K562 (cell line): ENCODE data around the gene SLC25A21. TPM values are rescaled to one million over a fixed set of nuclear protein-coding genes. Genes with fewer than 3 reads are reported as not detected.

Source experiments
- ATAC-seq: fragments of 200-7000 bp; cut with Tn5 transposase; 3 replicates; pipeline ENCODE4 v1.9.1; 2020; ENCODE audit warnings: moderate library complexity
- BruUV-seq: library from RNA; stranded (reverse); fragments of 400-500 nt; replicated peaks from 2 replicates; lab custom pipeline; 2021; lab: Mats Ljungman, UMichigan
- CTCF ChIA-PET: fragments of 300-600 bp; formaldehyde crosslinking; extraction: SDS; loops from one replicate; lab custom pipeline; 2021; ENCODE audit warnings: low intra/inter-chr PET ratio; lab: Yijun Ruan, JAX
- POLR2A ChIA-PET: fragments of 300-600, 350-650 bp; sonication (Branson Sonifier 250); formaldehyde crosslinking; extraction: SDS; loops from one replicate; lab custom pipeline; 2021; ENCODE audit warnings: antibody characterized with exemption, inconsistent platforms; lab: Yijun Ruan, JAX
- DNase-seq, 4 experiments: peaks; one replicate each; pipeline versions ENCODE4 v3.0.0 to v3.0.0-alpha.2; 2011 to 2018; ENCODE audit warnings: low spot score in 3 of 4, mixed read lengths in 3 of 4; ENCODE audit errors: extremely low read depth in 1 of 4
- FAIRE-seq: peaks from 2 replicates; lab custom pipeline; 2011; peaks lifted over from hg19 to GRCh38; lab: Jason Lieb, UNC
- H2AFZ ChIP-seq: 2 replicates; pipeline ENCODE4 v1.6.0; 2011; ENCODE audit warnings: low read depth, low read length, control low read depth, inconsistent platforms
- H3K27ac ChIP-seq: fragments of 200-600 bp; 3 replicates; pipeline ENCODE4 v1.8.0; 2011; ENCODE audit warnings: low read depth, mild to moderate bottlenecking, control low read depth, inconsistent platforms, low read length, moderate library complexity, mixed read lengths; ENCODE audit errors: extremely low read depth
- H3K27me3 ChIP-seq, 2 experiments: fragments of 300-600 bp in 1 of 2; 2 replicates in 1 of 2; 3 replicates in 1 of 2; pipeline versions ENCODE4 v1.6.0 to v1.8.0; 2011; ENCODE audit warnings: inconsistent platforms in 2 of 2, low read length in 2 of 2, mild to moderate bottlenecking in 1 of 2, mixed read lengths in 1 of 2, moderate library complexity in 1 of 2; ENCODE audit not compliant: control insufficient read depth in 2 of 2, insufficient read depth in 2 of 2
- H3K36me3 ChIP-seq: fragments of 300-600 bp; 3 replicates; pipeline ENCODE4 v1.8.0; 2011; ENCODE audit warnings: mild to moderate bottlenecking, low read length, inconsistent platforms; ENCODE audit not compliant: control insufficient read depth, insufficient read depth
- H3K4me1 ChIP-seq, 2 experiments: fragments of 200-600 bp in 1 of 2; replicated peaks in 1 of 2; 2 replicates in 1 of 2; 3 replicates in 1 of 2; pipeline versions ENCODE4 v1.5.1 to v1.8.0; 2011; ENCODE audit warnings: inconsistent platforms in 2 of 2, low read length in 2 of 2, mild to moderate bottlenecking in 1 of 2, mixed read lengths in 1 of 2, moderate library complexity in 1 of 2; ENCODE audit not compliant: control insufficient read depth in 2 of 2, insufficient read depth in 2 of 2
- H3K4me2 ChIP-seq: 2 replicates; pipeline ENCODE4 v1.6.1; 2011; ENCODE audit warnings: low read length, control low read depth, inconsistent platforms, mixed read lengths; ENCODE audit not compliant: insufficient read depth
- H3K4me3 ChIP-seq: fragments of 200-600 bp; sonication (generic), shearing (Covaris generic); 2 replicates; pipeline ENCODE4 v1.5.1; 2016; ENCODE audit warnings: control low read depth, inconsistent platforms
- H3K79me2 ChIP-seq: fragments of 200-600 bp; 3 replicates; pipeline ENCODE4 v1.8.0; 2011; ENCODE audit warnings: low read length, inconsistent platforms; ENCODE audit not compliant: control insufficient read depth, insufficient read depth
- H3K9ac ChIP-seq, 2 experiments: 2 replicates each; pipeline versions ENCODE4 v1.6.0 to v1.6.1; 2011; ENCODE audit warnings: low read depth in 2 of 2, low read length in 2 of 2, control low read depth in 1 of 2, inconsistent platforms in 1 of 2, mild to moderate bottlenecking in 1 of 2, mixed read lengths in 1 of 2; ENCODE audit not compliant: insufficient read depth in 1 of 2
- H3K9me1 ChIP-seq: one replicate; pipeline ENCODE4 v1.6.0; 2011; ENCODE audit warnings: inconsistent platforms, mild to moderate bottlenecking, low read length, moderate library complexity; ENCODE audit not compliant: control insufficient read depth, insufficient read depth
- H3K9me3 ChIP-seq: replicated peaks from 2 replicates; pipeline ENCODE4 v1.5.1; 2011; ENCODE audit warnings: low read depth, low read length, inconsistent platforms; ENCODE audit not compliant: control insufficient read depth, insufficient read depth
- H4K20me1 ChIP-seq: replicated peaks from 2 replicates; pipeline ENCODE4 v1.6.1; 2011; ENCODE audit warnings: low read length, inconsistent platforms, mixed read lengths; ENCODE audit not compliant: control insufficient read depth, insufficient read depth
- BRCA1 ChIP-seq, 2 experiments: fragments of 450-650 bp in 1 of 2; sonication (generic) in 1 of 2; formaldehyde crosslinking in 1 of 2; IDR thresholded peaks; 2 replicates each; pipeline versions ENCODE4 v1.5.0 to v1.6.1; 2017 to 2020; ENCODE audit warnings: mild to moderate bottlenecking in 1 of 2, missing genetic modification reagents in 1 of 2
- CCAR2 ChIP-seq: fragments of 200-400 bp; formaldehyde crosslinking; IDR thresholded peaks from 2 replicates; pipeline ENCODE4 v1.6.1; 2017; ENCODE audit warnings: mild to moderate bottlenecking, low read depth, low read length
- ETV6 ChIP-seq, 3 experiments: fragments of 150-350 bp in 1 of 3; sonication (generic) in 1 of 3; formaldehyde crosslinking in 1 of 3; IDR thresholded peaks; 2 replicates each; pipeline versions ENCODE4 v1.6.1 to v1.8.0; 2014 to 2022; ENCODE audit warnings: borderline replicate concordance in 2 of 3, low read depth in 2 of 3, antibody characterized with exemption in 1 of 3, low read length in 1 of 3, mild to moderate bottlenecking in 1 of 3, missing genetic modification reagents in 1 of 3
- HMG20A ChIP-seq: fragments of 450-650 bp; formaldehyde crosslinking; conservative IDR thresholded peaks from 2 replicates; pipeline ENCODE4 v1.4.0; 2020; ENCODE audit warnings: mild to moderate bottlenecking, mixed read lengths
- HMG20B ChIP-seq: fragments of 250-450 bp; sonication (Bioruptor Pico); IDR thresholded peaks from 2 replicates; pipeline ENCODE4 v1.5.0; 2021; ENCODE audit warnings: mild to moderate bottlenecking
- HNRNPK ChIP-seq: fragments of 200-400 bp; formaldehyde crosslinking; IDR thresholded peaks from one replicate; pipeline ENCODE4 v1.6.1; 2018; ENCODE audit warnings: mild to moderate bottlenecking, low read depth, low read length; ENCODE audit not compliant: poor library complexity, severe bottlenecking
- KLF16 ChIP-seq: IDR thresholded peaks from 2 replicates; pipeline ENCODE4 v1.6.1; 2016; ENCODE audit warnings: antibody characterized with exemption
- NFXL1 ChIP-seq: fragments of 450-650 bp; formaldehyde crosslinking; IDR thresholded peaks from 2 replicates; pipeline ENCODE4 v1.4.0; 2021; ENCODE audit warnings: mild to moderate bottlenecking
- NR2F6 ChIP-seq: fragments of 450-650 bp; formaldehyde crosslinking; IDR thresholded peaks from 2 replicates; pipeline ENCODE4 v1.4.0; 2020; ENCODE audit warnings: mild to moderate bottlenecking
- RBM22 ChIP-seq: fragments of 200-400 bp; formaldehyde crosslinking; IDR thresholded peaks from 2 replicates; pipeline ENCODE4 v1.6.1; 2018; ENCODE audit warnings: low read length, low read depth; ENCODE audit not compliant: poor library complexity, severe bottlenecking
- SLC30A9 ChIP-seq: fragments of 250-450 bp; sonication (Bioruptor Pico); IDR thresholded peaks from 2 replicates; pipeline ENCODE4 v1.8.0; 2022; ENCODE audit warnings: mild to moderate bottlenecking, moderate library complexity
- SP2 ChIP-seq: IDR thresholded peaks from 2 replicates; pipeline ENCODE4 v1.6.1; 2011; ENCODE audit warnings: mild to moderate bottlenecking, low read depth, low read length, moderate library complexity; ENCODE audit not compliant: poor library complexity, severe bottlenecking; ENCODE audit errors: extremely low read depth
- SUPT5H ChIP-seq: fragments of 450-650 bp; IDR thresholded peaks from 2 replicates; pipeline ENCODE4 v1.6.1; 2016
- USF1 ChIP-seq: sonication (generic); formaldehyde crosslinking; IDR thresholded peaks from 2 replicates; pipeline ENCODE4 v1.9.0; 2022; ENCODE audit warnings: mild to moderate bottlenecking, missing genetic modification reagents
- ZC3H4 ChIP-seq: sonication (generic); formaldehyde crosslinking; IDR thresholded peaks from 2 replicates; pipeline ENCODE4 v1.9.0; 2021; ENCODE audit warnings: missing genetic modification reagents, borderline replicate concordance
- ZNF436 ChIP-seq: fragments of 250-450, 450-650 bp; sonication (Bioruptor Pico); formaldehyde crosslinking; IDR thresholded peaks from 2 replicates; pipeline ENCODE4 v1.7.0; 2020; ENCODE audit warnings: mild to moderate bottlenecking
- ZZZ3 ChIP-seq: fragments of 450-650 bp; IDR thresholded peaks from 2 replicates; pipeline ENCODE4 v1.6.1; 2016; ENCODE audit warnings: antibody characterized with exemption, mild to moderate bottlenecking, moderate library complexity
- WGBS: fragments of 100-300 bp; shearing (Covaris generic); methylation state at CpG from one replicate; pipeline ENCODE4 v1.1.6; 2016; ENCODE audit warnings: low coverage, mixed read lengths; ENCODE audit not compliant: insufficient coverage; ENCODE audit errors: missing lambda C conversion rate; 5-methylcytosine and 5-hydroxymethylcytosine counted together
- in situ Hi-C: fragments of 300-500 bp; cut with MboI; formaldehyde crosslinking; loops from 4 replicates; pipeline ENCODE4 v1.15.0; 2018; ENCODE audit warnings: inconsistent platforms, mixed read lengths
- intact Hi-C: fragments of 100-400 bp; cut with micrococcal nuclease; formaldehyde crosslinking; loops from 2 replicates; pipeline ENCODE4 v1.14.2; 2022
- polyA plus RNA-seq, 8 experiments: library from polyadenylated mRNA; depleted of rRNA in 4 of 8; stranded (reverse) in 5 of 8; unstranded in 3 of 8; fragments of >200 nt; fragmentation: Nextera tagmentation in 2 of 8; fragmentation: Illumina TruSeq in 1 of 8; extraction: Ambion mirVana in 2 of 8; extraction: Trizol in 1 of 8; gene quantifications; 2 replicates each; pipeline versions ENCODE4 v1.2.1 to v1.2.3, GENCODE V29; 2011 to 2014; ENCODE audit warnings: inconsistent platforms in 1 of 8, missing spikeins in 1 of 8
- total RNA-seq, 7 experiments: library from RNA; depleted of rRNA in 6 of 7; stranded (reverse); fragments of >200 nt in 6 of 7; fragmentation: Illumina TruSeq in 2 of 7; extraction: Trizol in 2 of 7; gene quantifications; 2 replicates each; pipeline versions ENCODE4 v1.2.1 to v1.2.3, GENCODE V29; 2011 to 2021; ENCODE audit warnings: low replicate concordance in 1 of 7
- TF ChIP-seq, protein P1 (sequence below): fragments of 250-450 bp; sonication (Bioruptor Pico); IDR thresholded peaks from 2 replicates; pipeline ENCODE4 v1.5.0; 2022; ENCODE audit warnings: mild to moderate bottlenecking

The SLC25A21 gene
- total and polyA plus RNA-seq, 9 of the 15 experiments (the other 6 are each of a cell fraction or from before 2014, with no cell fraction given) = 15.2 to 46.7 (median 28.7) TPM

GRCh38 chr14:36869125-36869524, 303.3 kb downstream of the SLC25A21 start:
- H3K27me3 ChIP-seq = no peaks in the 10 kb centered on the region
- peaks cover 3% of the 10 kb centered on the region for H3K9me1 ChIP-seq
- DNase-seq = no peak
- H3K9ac ChIP-seq = no peak overlapping the region
- no peak for FAIRE-seq
- peaks cover 6% of the 10 kb centered on the region; the same call in 1 of the 3 replicates for H3K36me3 ChIP-seq
- H3K4me3 ChIP-seq = no peak overlapping the region
- ChIA-PET POLR2A (no interaction called here), CTCF (no interaction called here)
- in situ Hi-C loops (no loop called here), intact Hi-C loops (no loop called here)
- no peak overlapping the region for H2AFZ ChIP-seq
- no peak for ATAC-seq
- no peaks in the 10 kb centered on the region for H3K9me3 ChIP-seq
- H3K79me2 ChIP-seq = no peaks in the 10 kb centered on the region
- no peak overlapping the region for H3K27ac ChIP-seq
- 44% methylated on average over 1 of the region's 1 CpG for WGBS
- BruUV-seq = no TSS peak
- H3K4me2 ChIP-seq = no peak overlapping the region
- 0 out of 2 replicates have a peak, but pooled peaks cover 6% of the 10 kb centered on the region for H4K20me1 ChIP-seq
- no peak for TF ChIP-seq ZC3H4 (CRISPR knock-in tag)
- no peak for TF ChIP-seq RBM22
- TF ChIP-seq BRCA1 (IDR thresholded peaks at IDR 0.05) = no peak
- TF ChIP-seq BRCA1 (CRISPR knock-in tag; IDR thresholded peaks at IDR 0.05) = no peak
- no peak for TF ChIP-seq HMG20A (CRISPR knock-in tag)
- TF ChIP-seq KLF16 = no peak
- TF ChIP-seq USF1 (CRISPR knock-in tag) = no peak
- TF ChIP-seq NR2F6 = no peak
- TF ChIP-seq, protein P1, sequence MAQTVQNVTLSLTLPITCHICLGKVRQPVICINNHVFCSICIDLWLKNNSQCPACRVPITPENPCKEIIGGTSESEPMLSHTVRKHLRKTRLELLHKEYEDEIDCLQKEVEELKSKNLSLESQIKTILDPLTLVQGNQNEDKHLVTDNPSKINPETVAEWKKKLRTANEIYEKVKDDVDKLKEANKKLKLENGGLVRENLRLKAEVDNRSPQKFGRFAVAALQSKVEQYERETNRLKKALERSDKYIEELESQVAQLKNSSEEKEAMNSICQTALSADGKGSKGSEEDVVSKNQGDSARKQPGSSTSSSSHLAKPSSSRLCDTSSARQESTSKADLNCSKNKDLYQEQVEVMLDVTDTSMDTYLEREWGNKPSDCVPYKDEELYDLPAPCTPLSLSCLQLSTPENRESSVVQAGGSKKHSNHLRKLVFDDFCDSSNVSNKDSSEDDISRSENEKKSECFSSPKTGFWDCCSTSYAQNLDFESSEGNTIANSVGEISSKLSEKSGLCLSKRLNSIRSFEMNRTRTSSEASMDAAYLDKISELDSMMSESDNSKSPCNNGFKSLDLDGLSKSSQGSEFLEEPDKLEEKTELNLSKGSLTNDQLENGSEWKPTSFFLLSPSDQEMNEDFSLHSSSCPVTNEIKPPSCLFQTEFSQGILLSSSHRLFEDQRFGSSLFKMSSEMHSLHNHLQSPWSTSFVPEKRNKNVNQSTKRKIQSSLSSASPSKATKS (CRISPR knock-in tag) = no peak
- TF ChIP-seq ETV6 (IDR thresholded peaks at IDR 0.05; ENCODE audit: borderline replicate concordance in 1 of 2, low read depth in 2 of 2, low read length in 1 of 2) = no peak
- no peak for TF ChIP-seq ETV6 (CRISPR knock-in tag; IDR thresholded peaks at IDR 0.05; ENCODE audit: borderline replicate concordance)
- no peak for TF ChIP-seq SLC30A9 (CRISPR knock-in tag)
- no peak for TF ChIP-seq HMG20B (CRISPR knock-in tag)
- no peak for TF ChIP-seq HNRNPK
- TF ChIP-seq SUPT5H = no peak
- no peak for TF ChIP-seq NFXL1 (CRISPR knock-in tag)
- no peak for TF ChIP-seq SP2
- TF ChIP-seq ZZZ3 = no peak
- no peak for TF ChIP-seq CCAR2
- no peak for TF ChIP-seq ZNF436 (CRISPR knock-in tag)
- no peaks in the 10 kb centered on the region; a peak in 1 of 5 replicates for H3K4me1 ChIP-seq
